ENCODE measurements around the gene KLHDC3. TPM values are rescaled to one million over a fixed set of nuclear protein-coding genes. Genes with fewer than 3 reads are reported as not detected.

Gene KLHDC3
- total and polyA plus RNA-seq, 11 donors: 79.4 to 180 (median 102) TPM

DNA sequence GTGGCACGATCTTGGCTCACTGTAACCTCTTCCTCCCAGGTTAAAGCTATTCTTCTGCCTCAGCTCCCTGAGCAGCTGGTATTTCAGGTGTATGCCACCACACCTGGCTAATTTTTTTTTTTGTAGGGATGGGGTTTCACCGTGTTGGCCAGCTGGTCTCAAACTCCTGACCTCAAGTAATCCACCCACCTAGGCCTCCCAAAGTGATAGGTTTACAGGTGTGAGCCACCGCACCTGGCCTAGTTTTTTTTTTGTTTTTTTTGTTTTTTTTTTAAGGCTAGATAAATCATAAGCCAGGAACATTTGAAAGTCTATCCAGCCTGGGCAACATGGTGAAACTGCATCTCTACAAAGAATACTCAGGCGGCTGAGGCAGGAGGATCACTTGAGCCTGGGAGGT, 18.3 kb downstream of the KLHDC3 start:
- Histone ChIP-seq H3K4me1 (peaks cover 0 to 22% (median 5%) of the 10 kb centered on the region in 12 donors), H3K9me3 (no peaks in the 10 kb centered on the region), H3K4me3 (no peak overlapping the region), H3K27ac (no peak overlapping the region), H3K36me3 (peaks cover 0 to 88% (median 78%) of the 10 kb centered on the region in 9 donors), H3K27me3 (no peaks in the 10 kb centered on the region)
- no peak for ATAC-seq
- no peak for DNase-seq
- intact Hi-C loops (cut with DNase I): no loop called here
- TF ChIP-seq CTCF (IDR thresholded peaks at IDR 0.05): no peak
- no peak for TF ChIP-seq POLR2A (IDR thresholded peaks at IDR 0.05)
- WGBS, 4 donors: 92 to 96% (median 95%) methylated on average over 4 of the region's 4 CpGs

DNA sequence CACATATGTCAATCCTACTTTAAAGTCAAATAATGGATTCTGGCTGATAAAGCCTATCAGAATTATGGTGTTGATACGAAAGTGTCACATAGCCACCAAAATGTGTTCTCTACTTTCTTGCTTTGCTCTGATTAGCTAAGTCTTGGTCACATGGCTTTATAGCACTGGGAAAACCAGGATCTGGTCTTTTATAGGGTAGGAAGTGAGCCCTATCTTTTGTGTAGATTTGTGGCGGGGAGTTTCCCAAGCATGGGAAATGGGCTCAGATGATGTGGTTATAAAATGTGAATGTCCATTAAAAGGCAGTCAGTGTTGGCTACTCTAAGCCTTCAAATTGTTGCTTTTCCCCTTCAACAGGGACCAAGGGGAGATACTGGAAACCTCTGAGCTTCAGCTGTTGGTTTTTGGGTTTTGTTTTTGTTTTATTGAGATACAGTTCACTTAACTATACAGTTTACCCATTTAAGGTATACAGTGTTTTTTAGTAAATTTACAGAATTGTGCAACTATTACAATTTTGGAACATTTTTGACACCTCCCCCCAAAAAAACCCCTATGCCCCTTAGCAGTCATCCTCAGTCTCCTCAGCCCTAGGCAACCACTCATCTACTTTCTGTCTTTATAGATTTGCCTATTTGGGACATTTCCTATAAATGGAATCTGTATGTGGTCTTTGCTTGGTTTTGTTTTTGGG, 19.6 kb downstream of the KLHDC3 start:
- 90 to 95% (median 91%) methylated on average over 2 of the region's 2 CpGs for WGBS, 4 donors
- peaks cover 0 to 24% (median 5%) of the 10 kb centered on the region in 12 donors for H3K4me1 ChIP-seq
- ATAC-seq (no peak), DNase-seq (no peak)
- no peak overlapping the region for H3K27ac ChIP-seq
- H3K36me3 ChIP-seq: peaks cover 0 to 89% (median 80%) of the 10 kb centered on the region in 9 donors
- no peaks in the 10 kb centered on the region for H3K27me3 ChIP-seq
- H3K9me3 ChIP-seq: no peaks in the 10 kb centered on the region
- intact Hi-C loops (cut with DNase I): no loop called here
- H3K4me3 ChIP-seq: no peak overlapping the region
- no peak for TF ChIP-seq CTCF (IDR thresholded peaks at IDR 0.05)
- TF ChIP-seq POLR2A (IDR thresholded peaks at IDR 0.05): no peak

DNA sequence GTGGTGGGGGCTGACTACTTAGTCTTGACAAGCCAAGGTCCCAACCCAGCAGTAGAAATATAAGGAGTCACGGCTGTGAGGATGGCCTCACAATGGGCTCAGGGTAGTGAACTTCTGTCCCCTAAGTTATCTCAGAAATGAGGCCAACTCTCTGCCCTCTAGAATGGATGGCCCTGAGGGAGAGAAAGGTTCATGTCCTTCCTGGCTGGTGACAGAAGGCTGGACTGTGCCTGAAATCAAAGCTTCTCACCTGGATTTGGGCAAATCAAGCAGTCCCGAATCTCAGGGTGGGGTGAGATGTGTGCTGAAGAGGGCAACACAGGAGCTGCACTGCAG, 20.1 kb downstream of the KLHDC3 start:
- intact Hi-C loops (cut with DNase I): no loop called here
- no peak overlapping the region for H3K4me3 ChIP-seq
- WGBS, 4 donors: 86 to 95% (median 93%) methylated on average over 2 of the region's 2 CpGs
- H3K36me3 ChIP-seq: peaks cover 0 to 89% (median 74%) of the 10 kb centered on the region in 9 donors
- peaks cover 0 to 24% (median 5%) of the 10 kb centered on the region in 12 donors for H3K4me1 ChIP-seq
- ATAC-seq (no peak), DNase-seq (no peak)
- no peaks in the 10 kb centered on the region for H3K27me3 ChIP-seq
- no peaks in the 10 kb centered on the region for H3K9me3 ChIP-seq
- H3K27ac ChIP-seq: no peak overlapping the region
- TF ChIP-seq POLR2A (IDR thresholded peaks at IDR 0.05) (no peak), CTCF (IDR thresholded peaks at IDR 0.05) (no peak)

DNA sequence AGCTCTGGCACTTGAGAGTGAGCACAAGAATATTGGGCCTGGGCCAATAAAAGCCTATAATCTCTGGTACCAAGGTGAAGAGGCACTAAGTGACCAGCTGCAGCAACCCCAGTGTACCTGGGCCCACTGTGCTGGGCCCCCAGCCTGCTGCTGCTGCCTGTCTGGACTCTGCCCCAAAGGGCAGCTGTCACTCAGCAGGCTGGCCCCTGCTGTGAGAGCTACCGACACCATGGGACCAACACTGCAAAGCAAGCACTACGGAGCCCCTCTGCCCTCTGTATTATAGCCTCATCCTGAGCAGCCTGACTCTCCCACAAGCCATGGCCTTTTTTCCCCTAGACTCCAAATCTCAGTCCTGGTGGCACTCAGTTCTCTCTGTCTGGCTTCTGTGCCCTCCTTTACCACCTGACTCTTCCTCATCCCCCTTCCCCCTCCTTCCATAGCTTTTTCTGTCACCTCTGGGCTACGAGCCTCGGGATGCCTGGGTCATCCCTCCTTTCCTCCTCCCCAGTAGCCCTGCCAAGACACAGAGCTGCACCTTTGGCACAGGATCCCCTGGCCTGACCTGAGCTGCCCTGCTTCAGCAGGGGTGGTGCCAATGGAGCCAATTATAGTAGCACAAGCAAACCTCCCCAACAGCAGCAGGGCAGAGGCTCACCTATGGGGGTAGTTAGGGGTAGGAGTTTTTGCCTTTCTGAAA, 21.6 kb downstream of the KLHDC3 start:
- Histone ChIP-seq H3K4me3 (no peak overlapping the region), H3K9me3 (no peaks in the 10 kb centered on the region), H3K36me3 (peaks cover 0 to 88% (median 72%) of the 10 kb centered on the region in 9 donors), H3K27me3 (no peaks in the 10 kb centered on the region), H3K4me1 (peaks cover 0 to 24% (median 5%) of the 10 kb centered on the region in 12 donors), H3K27ac (peak overlapping the region in 11 of 12 donors; percentile 7 to 80 (median 55))
- intact Hi-C loops (cut with DNase I): no loop called here
- WGBS, 4 donors: 34 to 48% (median 40%) methylated on average over 4 of the region's 4 CpGs
- TF ChIP-seq POLR2A (IDR thresholded peaks at IDR 0.05): no peak
- TF ChIP-seq CTCF (IDR thresholded peaks at IDR 0.05): no peak
- peak; percentile 88 to 96 (median 92) for ATAC-seq
- peak in 4 of 5 donors; percentile 65 to 87 (median 77) for DNase-seq

All from heart left ventricle (tissue), 16 donors.